OCI-LY3 (cell line): ENCODE data around the gene SLN.

Experiments
- CTCF ChIP-seq: fragments of 200-600, 300-600 bp; sonication (generic); IDR thresholded peaks from 2 replicates; pipeline ENCODE4 v1.5.1; 2014; ENCODE audit warnings: antibody characterized with exemption, low read length, low read depth
- EZH2phosphoT487 ChIP-seq: fragments of 200-600 bp; shearing (Covaris generic); IDR thresholded peaks from 2 replicates; pipeline ENCODE4 v1.6.1; 2018; ENCODE audit warnings: antibody characterized with exemption, mixed run types, low read depth

GRCh38 chr11:107679255-107680024 is 32.4 kb downstream of the SLN start:
- TF ChIP-seq CTCF (no peak), EZH2phosphoT487 (no peak)
